IMR-90 (cell line): ENCODE results near the gene TIPARP. TPM values are rescaled to one million over a fixed set of nuclear protein-coding genes. Genes with fewer than 3 reads are reported as not detected.
A peak's percentile ranks its signal among the peaks of the same experiment; 100 is the strongest.

Experiments used
- ATAC-seq: fragments of 200-7000 bp; cut with Tn5 transposase; 2 replicates; pipeline ENCODE4 v1.9.1; 2020; ENCODE audit warnings: low read depth, mild to moderate bottlenecking, moderate library complexity
- BruUV-seq: library from RNA; stranded (reverse); fragments of 400-500 nt; replicated peaks from 2 replicates; lab custom pipeline; 2021; lab: Mats Ljungman, UMichigan
- CTCF ChIA-PET: fragments of 300-600 bp; formaldehyde crosslinking; extraction: SDS; loops from one replicate; lab custom pipeline; 2021; ENCODE audit warnings: antibody characterized with exemption; lab: Yijun Ruan, JAX
- POLR2A ChIA-PET: fragments of 300-600 bp; sonication (Branson Sonifier 250); formaldehyde crosslinking; loops from one replicate; lab custom pipeline; 2022; ENCODE audit warnings: antibody characterized with exemption; ENCODE audit not compliant: unreplicated experiment; lab: Charles Lee
- DNase-seq: peaks from one replicate; pipeline ENCODE4 v3.0.0; 2013
- H2AFZ ChIP-seq: replicated peaks from 2 replicates; pipeline ENCODE3; 2013; ENCODE audit warnings: low read length, mild to moderate bottlenecking; ENCODE audit not compliant: poor library complexity
- H2AK5ac ChIP-seq: 2 replicates; pipeline ENCODE4 v1.6.1; 2013; ENCODE audit warnings: low read depth, low read length, inconsistent platforms
- H2AK9ac ChIP-seq: replicated peaks from 2 replicates; pipeline ENCODE3; 2013; ENCODE audit warnings: mild to moderate bottlenecking, low read depth, low read length, moderate library complexity; ENCODE audit not compliant: poor library complexity
- H2BK120ac ChIP-seq: 2 replicates; pipeline ENCODE4 v1.6.1; 2013; ENCODE audit warnings: low read depth, low read length, inconsistent platforms
- H2BK15ac ChIP-seq: 3 replicates; pipeline ENCODE4 v1.6.1; 2013; ENCODE audit warnings: low read depth, low read length, inconsistent platforms
- H2BK20ac ChIP-seq: 2 replicates; pipeline ENCODE4 v1.6.1; 2013; ENCODE audit warnings: low read depth, mild to moderate bottlenecking, inconsistent platforms, low read length, moderate library complexity
- H2BK5ac ChIP-seq: 2 replicates; pipeline ENCODE4 v1.6.1; 2013; ENCODE audit warnings: mild to moderate bottlenecking, low read depth, low read length, inconsistent platforms; ENCODE audit not compliant: poor library complexity, severe bottlenecking
- H3K14ac ChIP-seq: replicated peaks from 2 replicates; pipeline ENCODE4 v1.6.1; 2013; ENCODE audit warnings: low read depth, low read length, inconsistent platforms
- H3K18ac ChIP-seq: 2 replicates; pipeline ENCODE4 v1.6.1; 2013; ENCODE audit warnings: low read depth, low read length, control low read depth
- H3K23ac ChIP-seq: 2 replicates; pipeline ENCODE4 v1.6.1; 2013; ENCODE audit warnings: low read depth, low read length, inconsistent platforms
- H3K27ac ChIP-seq: 2 replicates; pipeline ENCODE4 v1.5.1; 2013; ENCODE audit warnings: mild to moderate bottlenecking, control low read depth, low read length; ENCODE audit not compliant: insufficient read depth
- H3K27me3 ChIP-seq: 2 replicates; pipeline ENCODE4 v1.6.1; 2013; ENCODE audit warnings: low read length; ENCODE audit not compliant: control insufficient read depth, insufficient read depth
- H3K36me3 ChIP-seq: 2 replicates; pipeline ENCODE4 v1.6.1; 2013; ENCODE audit warnings: low read length, mixed read lengths; ENCODE audit not compliant: control insufficient read depth, insufficient read depth
- H3K4ac ChIP-seq: 2 replicates; pipeline ENCODE4 v1.6.1; 2013; ENCODE audit warnings: low read depth, low read length, inconsistent platforms
- H3K4me1 ChIP-seq: 2 replicates; pipeline ENCODE4 v1.6.1; 2013; ENCODE audit warnings: low read length, mixed read lengths; ENCODE audit not compliant: control insufficient read depth, insufficient read depth
- H3K4me2 ChIP-seq: 2 replicates; pipeline ENCODE4 v1.6.1; 2013; ENCODE audit warnings: low read depth, mild to moderate bottlenecking, control low read depth, low read length, moderate library complexity
- H3K4me3 ChIP-seq: 2 replicates; pipeline ENCODE4 v1.5.1; 2013; ENCODE audit warnings: low read depth, mild to moderate bottlenecking, control low read depth, low read length, moderate library complexity; ENCODE audit not compliant: insufficient read depth
- H3K56ac ChIP-seq: 2 replicates; pipeline ENCODE4 v1.6.1; 2013; ENCODE audit warnings: low read length, inconsistent platforms; ENCODE audit not compliant: insufficient read depth; ENCODE audit errors: extremely low read depth
- H3K79me1 ChIP-seq, 2 experiments: 2 replicates each; pipeline ENCODE4 v1.6.1; 2013; ENCODE audit warnings: low read length in 2 of 2, inconsistent platforms in 1 of 2, low read depth in 1 of 2
- H3K9ac ChIP-seq: 2 replicates; pipeline ENCODE4 v1.6.1; 2013; ENCODE audit warnings: low read depth, low read length, control low read depth
- H3K9me1 ChIP-seq: 2 replicates; pipeline ENCODE4 v1.6.1; 2013; ENCODE audit warnings: low read length, inconsistent platforms; ENCODE audit not compliant: insufficient read depth
- H3K9me3 ChIP-seq: 2 replicates; pipeline ENCODE4 v1.6.1; 2013; ENCODE audit warnings: low read length; ENCODE audit not compliant: control insufficient read depth, insufficient read depth
- H4K20me1 ChIP-seq: 2 replicates; pipeline ENCODE4 v1.6.1; 2013; ENCODE audit warnings: low read length, inconsistent platforms; ENCODE audit not compliant: insufficient read depth
- H4K5ac ChIP-seq: 2 replicates; pipeline ENCODE4 v1.6.1; 2013; ENCODE audit warnings: mild to moderate bottlenecking, low read depth, low read length, control low read depth
- H4K8ac ChIP-seq, 2 experiments: 2 replicates each; pipeline ENCODE4 v1.6.1; 2013; ENCODE audit warnings: low read depth in 2 of 2, low read length in 2 of 2, control low read depth in 1 of 2, inconsistent platforms in 1 of 2
- H4K91ac ChIP-seq: 2 replicates; pipeline ENCODE4 v1.6.1; 2013; ENCODE audit warnings: low read depth, low read length, inconsistent platforms; ENCODE audit not compliant: insufficient read depth
- MAFK ChIP-seq: IDR thresholded peaks from 2 replicates; pipeline ENCODE4 v1.6.1; 2012; ENCODE audit warnings: low read depth, low read length, improper control_type of control experiment
- NFE2L2 ChIP-seq: fragments of 150-350 bp; IDR thresholded peaks from 2 replicates; pipeline ENCODE4 v1.6.1; 2016; ENCODE audit warnings: low read depth, mild to moderate bottlenecking, low read length
- SMC3 ChIP-seq: fragments of 150-350 bp; IDR thresholded peaks from 2 replicates; pipeline ENCODE4 v1.6.1; 2016; ENCODE audit warnings: low read depth, mild to moderate bottlenecking, antibody characterized with exemption, low read length, moderate library complexity
- dilution Hi-C: fragments of 300-500 bp; cut with HindIII; formaldehyde crosslinking; loops from one replicate; pipeline ENCODE4 v1.14.3; 2018; ENCODE audit warnings: low sequenced_read_pairs; ENCODE audit not compliant: unreplicated experiment
- in situ Hi-C: fragments of 300-500 bp; cut with MboI; formaldehyde crosslinking; loops from 3 replicates; pipeline ENCODE4 v1.14.3; 2019; ENCODE audit warnings: low sequenced_read_pairs, inconsistent platforms, mixed read lengths
- intact Hi-C: fragments of 100-400 bp; cut with micrococcal nuclease; formaldehyde crosslinking; loops from 2 replicates; pipeline ENCODE4 v1.10.0; 2022
- polyA plus RNA-seq, 3 experiments: library from polyadenylated mRNA; depleted of rRNA; stranded (reverse); fragments of >200 nt; gene quantifications; 2 replicates each; pipeline ENCODE4 v1.2.3, GENCODE V29; 2012; ENCODE audit warnings: low replicate concordance in 1 of 3
- total RNA-seq: library from RNA; depleted of rRNA; stranded (reverse); fragments of >200 nt; gene quantifications from 2 replicates; pipeline ENCODE4 v1.2.3, GENCODE V29; 2012

Gene TIPARP
- total and polyA plus RNA-seq, 2 of the 4 experiments (the other 2 are of a cell fraction): 12.6 to 70.8 TPM

GRCh38 chr3:156664831-156665178, 9.6 kb upstream of the TIPARP start:
- peak; percentile 19; the same call in 1 of the 2 replicates for TF ChIP-seq NFE2L2
- TF ChIP-seq MAFK: peak; percentile 13; the same call in 1 of the 2 replicates
- no peak for TF ChIP-seq SMC3
- intact Hi-C loops: loop anchor here (2.0 kb wide), 1 partner anchor 110 kb away; the partner anchor contains the start of gene SSR3
- in situ Hi-C loops: loop anchor here (10.0 to 25.0 kb wide), 2 partner anchors 100 to 503 kb away; no protein-coding TSS in a partner anchor
- H2AFZ ChIP-seq: no peak overlapping the region
- H3K18ac ChIP-seq: no peak overlapping the region
- no peak overlapping the region for H3K4me3 ChIP-seq
- no peak overlapping the region for H3K4ac ChIP-seq
- H3K27ac ChIP-seq: no peak overlapping the region
- H3K36me3 ChIP-seq: no peaks in the 10 kb centered on the region
- H2BK5ac ChIP-seq: no peak overlapping the region
- H3K4me1 ChIP-seq: peaks cover 6% of the 10 kb centered on the region
- no peak overlapping the region for H4K8ac ChIP-seq
- no peak overlapping the region for H2BK20ac ChIP-seq
- H3K9ac ChIP-seq: no peak overlapping the region
- H3K14ac ChIP-seq: no peak overlapping the region
- H2AK5ac ChIP-seq: no peak overlapping the region
- H3K4me2 ChIP-seq: no peak overlapping the region
- H3K23ac ChIP-seq: no peak overlapping the region
- BruUV-seq: no TSS peak
- dilution Hi-C loops: no loop called here
- H2BK120ac ChIP-seq: no peak overlapping the region
- no peak overlapping the region for H4K5ac ChIP-seq
- H3K56ac ChIP-seq: no peak overlapping the region
- no peaks in the 10 kb centered on the region for H3K27me3 ChIP-seq
- H2BK15ac ChIP-seq: no peak overlapping the region
- H3K9me1 ChIP-seq: peaks cover 9% of the 10 kb centered on the region; the same call in 1 of the 2 replicates
- POLR2A ChIA-PET: no interaction called here
- no peak overlapping the region for H4K91ac ChIP-seq
- no peak for DNase-seq
- no peaks in the 10 kb centered on the region for H3K79me1 ChIP-seq
- no peak overlapping the region for H2AK9ac ChIP-seq
- H4K20me1 ChIP-seq: no peaks in the 10 kb centered on the region
- CTCF ChIA-PET: interaction anchor here (0.9 kb wide), 1 partner anchor 8 kb away, joined by 4 read pairs; no protein-coding TSS in a partner anchor
- no peaks in the 10 kb centered on the region for H3K9me3 ChIP-seq
- no peak for ATAC-seq
